Right forelimb (tissue), 1 donor: ENCODE results near the gene WDSUB1.

ENCODE experiments used
- DNase-seq: peaks from one replicate; pipeline ENCODE4 v3.0.0-alpha.2; 2018

WDSUB1 gene

GRCh38 chr2:159192371-159192918 lies 94.1 kb downstream of the WDSUB1 start:
- no peak for DNase-seq

GRCh38 chr2:159188449-159188848 lies 98.1 kb downstream of the WDSUB1 start:
- DNase-seq, result no peak

- peak; percentile 32 for DNase-seq
These were observed 99.4 kb downstream of the WDSUB1 start for GRCh38 chr2:159187106-159187505.

- peak; percentile 4 for DNase-seq
These were observed 100.0 kb downstream of the WDSUB1 start for GRCh38 chr2:159186462-159186861.
